K562 (cell line): ENCODE measurements around the gene MPRIP. TPM values are rescaled to one million over a fixed set of nuclear protein-coding genes. Genes with fewer than 3 reads are reported as not detected.
A peak's percentile ranks its signal among the peaks of the same experiment; 100 is the strongest.

Experiments used
- ATAC-seq: fragments of 200-7000 bp; cut with Tn5 transposase; 3 replicates; pipeline ENCODE4 v1.9.1; 2020; ENCODE audit warnings: moderate library complexity
- BruUV-seq: library from RNA; stranded (reverse); fragments of 400-500 nt; replicated peaks from 2 replicates; lab custom pipeline; 2021; lab: Mats Ljungman, UMichigan
- CTCF ChIA-PET: fragments of 300-600 bp; formaldehyde crosslinking; extraction: SDS; loops from one replicate; lab custom pipeline; 2021; ENCODE audit warnings: low intra/inter-chr PET ratio; lab: Yijun Ruan, JAX
- POLR2A ChIA-PET: fragments of 300-600, 350-650 bp; sonication (Branson Sonifier 250); formaldehyde crosslinking; extraction: SDS; loops from one replicate; lab custom pipeline; 2021; ENCODE audit warnings: antibody characterized with exemption, inconsistent platforms; lab: Yijun Ruan, JAX
- DNase-seq, 4 experiments: peaks; one replicate each; pipeline versions ENCODE4 v3.0.0 to v3.0.0-alpha.2; 2011 to 2018; ENCODE audit warnings: low spot score in 3 of 4, mixed read lengths in 3 of 4; ENCODE audit errors: extremely low read depth in 1 of 4
- FAIRE-seq: peaks from 2 replicates; lab custom pipeline; 2011; peaks lifted over from hg19 to GRCh38; lab: Jason Lieb, UNC
- H2AFZ ChIP-seq: 2 replicates; pipeline ENCODE4 v1.6.0; 2011; ENCODE audit warnings: low read depth, low read length, control low read depth, inconsistent platforms
- H3K27ac ChIP-seq: fragments of 200-600 bp; 3 replicates; pipeline ENCODE4 v1.8.0; 2011; ENCODE audit warnings: low read depth, mild to moderate bottlenecking, control low read depth, inconsistent platforms, low read length, moderate library complexity, mixed read lengths; ENCODE audit errors: extremely low read depth
- H3K27me3 ChIP-seq, 2 experiments: fragments of 300-600 bp in 1 of 2; 2 replicates in 1 of 2; 3 replicates in 1 of 2; pipeline versions ENCODE4 v1.6.0 to v1.8.0; 2011; ENCODE audit warnings: inconsistent platforms in 2 of 2, low read length in 2 of 2, mild to moderate bottlenecking in 1 of 2, mixed read lengths in 1 of 2, moderate library complexity in 1 of 2; ENCODE audit not compliant: control insufficient read depth in 2 of 2, insufficient read depth in 2 of 2
- H3K36me3 ChIP-seq: fragments of 300-600 bp; 3 replicates; pipeline ENCODE4 v1.8.0; 2011; ENCODE audit warnings: mild to moderate bottlenecking, low read length, inconsistent platforms; ENCODE audit not compliant: control insufficient read depth, insufficient read depth
- H3K4me1 ChIP-seq, 2 experiments: fragments of 200-600 bp in 1 of 2; replicated peaks in 1 of 2; 2 replicates in 1 of 2; 3 replicates in 1 of 2; pipeline versions ENCODE4 v1.5.1 to v1.8.0; 2011; ENCODE audit warnings: inconsistent platforms in 2 of 2, low read length in 2 of 2, mild to moderate bottlenecking in 1 of 2, mixed read lengths in 1 of 2, moderate library complexity in 1 of 2; ENCODE audit not compliant: control insufficient read depth in 2 of 2, insufficient read depth in 2 of 2
- H3K4me2 ChIP-seq: 2 replicates; pipeline ENCODE4 v1.6.1; 2011; ENCODE audit warnings: low read length, control low read depth, inconsistent platforms, mixed read lengths; ENCODE audit not compliant: insufficient read depth
- H3K4me3 ChIP-seq: fragments of 200-600 bp; sonication (generic), shearing (Covaris generic); 2 replicates; pipeline ENCODE4 v1.5.1; 2016; ENCODE audit warnings: control low read depth, inconsistent platforms
- H3K79me2 ChIP-seq: fragments of 200-600 bp; 3 replicates; pipeline ENCODE4 v1.8.0; 2011; ENCODE audit warnings: low read length, inconsistent platforms; ENCODE audit not compliant: control insufficient read depth, insufficient read depth
- H3K9ac ChIP-seq, 2 experiments: 2 replicates each; pipeline versions ENCODE4 v1.6.0 to v1.6.1; 2011; ENCODE audit warnings: low read depth in 2 of 2, low read length in 2 of 2, control low read depth in 1 of 2, inconsistent platforms in 1 of 2, mild to moderate bottlenecking in 1 of 2, mixed read lengths in 1 of 2; ENCODE audit not compliant: insufficient read depth in 1 of 2
- H3K9me1 ChIP-seq: one replicate; pipeline ENCODE4 v1.6.0; 2011; ENCODE audit warnings: inconsistent platforms, mild to moderate bottlenecking, low read length, moderate library complexity; ENCODE audit not compliant: control insufficient read depth, insufficient read depth
- H3K9me3 ChIP-seq: replicated peaks from 2 replicates; pipeline ENCODE4 v1.5.1; 2011; ENCODE audit warnings: low read depth, low read length, inconsistent platforms; ENCODE audit not compliant: control insufficient read depth, insufficient read depth
- H4K20me1 ChIP-seq: replicated peaks from 2 replicates; pipeline ENCODE4 v1.6.1; 2011; ENCODE audit warnings: low read length, inconsistent platforms, mixed read lengths; ENCODE audit not compliant: control insufficient read depth, insufficient read depth
- BRF2 ChIP-seq: IDR thresholded peaks from 3 replicates; pipeline ENCODE4 v1.6.1; 2011; ENCODE audit warnings: borderline replicate concordance, mild to moderate bottlenecking; ENCODE audit not compliant: insufficient read length, insufficient read depth
- ELK3 ChIP-seq: fragments of 450-650 bp; formaldehyde crosslinking; IDR thresholded peaks from 2 replicates; pipeline ENCODE4 v1.4.0; 2020; ENCODE audit warnings: mild to moderate bottlenecking
- HIVEP1 ChIP-seq: fragments of 250-450 bp; sonication (Bioruptor Pico); IDR thresholded peaks from 2 replicates; pipeline ENCODE4 v1.4.0; 2020; ENCODE audit warnings: mild to moderate bottlenecking
- NUFIP1 ChIP-seq: fragments of 450-650 bp; IDR thresholded peaks from 2 replicates; pipeline ENCODE4 v1.6.1; 2018; ENCODE audit not compliant: partially characterized antibody
- PPARD ChIP-seq: fragments of 250-450 bp; sonication (Bioruptor Pico); IDR thresholded peaks from 2 replicates; pipeline ENCODE4 v1.8.0; 2022; ENCODE audit warnings: inconsistent platforms, mild to moderate bottlenecking, moderate library complexity
- RBM25 ChIP-seq: fragments of 200-400 bp; formaldehyde crosslinking; IDR thresholded peaks from 2 replicates; pipeline ENCODE4 v1.6.1; 2018; ENCODE audit warnings: low read length, low read depth, moderate library complexity; ENCODE audit not compliant: severe bottlenecking
- SRSF9 ChIP-seq: fragments of 200-400 bp; formaldehyde crosslinking; IDR thresholded peaks from 2 replicates; pipeline ENCODE4 v1.6.1; 2017; ENCODE audit warnings: low read depth, low read length, borderline replicate concordance
- VEZF1 ChIP-seq: fragments of 200-800 bp; sonication (Bioruptor generic); IDR thresholded peaks from 2 replicates; pipeline ENCODE4 v1.6.1; 2017; ENCODE audit warnings: missing genetic modification characterization, missing compliant biosample characterization
- ZNF316 ChIP-seq: fragments of 450-650 bp; IDR thresholded peaks from 2 replicates; pipeline ENCODE4 v1.6.1; 2016
- WGBS: fragments of 100-300 bp; shearing (Covaris generic); methylation state at CpG from one replicate; pipeline ENCODE4 v1.1.6; 2016; ENCODE audit warnings: low coverage, mixed read lengths; ENCODE audit not compliant: insufficient coverage; ENCODE audit errors: missing lambda C conversion rate; 5-methylcytosine and 5-hydroxymethylcytosine counted together
- in situ Hi-C: fragments of 300-500 bp; cut with MboI; formaldehyde crosslinking; loops from 4 replicates; pipeline ENCODE4 v1.15.0; 2018; ENCODE audit warnings: inconsistent platforms, mixed read lengths
- intact Hi-C: fragments of 100-400 bp; cut with micrococcal nuclease; formaldehyde crosslinking; loops from 2 replicates; pipeline ENCODE4 v1.14.2; 2022
- polyA plus RNA-seq, 8 experiments: library from polyadenylated mRNA; depleted of rRNA in 4 of 8; stranded (reverse) in 5 of 8; unstranded in 3 of 8; fragments of >200 nt; fragmentation: Nextera tagmentation in 2 of 8; fragmentation: Illumina TruSeq in 1 of 8; extraction: Ambion mirVana in 2 of 8; extraction: Trizol in 1 of 8; gene quantifications; 2 replicates each; pipeline versions ENCODE4 v1.2.1 to v1.2.3, GENCODE V29; 2011 to 2014; ENCODE audit warnings: inconsistent platforms in 1 of 8, missing spikeins in 1 of 8
- total RNA-seq, 7 experiments: library from RNA; depleted of rRNA in 6 of 7; stranded (reverse); fragments of >200 nt in 6 of 7; fragmentation: Illumina TruSeq in 2 of 7; extraction: Trizol in 2 of 7; gene quantifications; 2 replicates each; pipeline versions ENCODE4 v1.2.1 to v1.2.3, GENCODE V29; 2011 to 2021; ENCODE audit warnings: low replicate concordance in 1 of 7

Gene MPRIP
- total and polyA plus RNA-seq, 9 of the 15 experiments (the other 6 are each of a cell fraction or from before 2014, with no cell fraction given) = 10.0 to 72.6 (median 30.1) TPM

- 37% methylated on average over 5 of the region's 8 CpGs for WGBS
- no peaks in the 10 kb centered on the region for H3K9me1 ChIP-seq
- no peak for TF ChIP-seq SRSF9
- peak; percentile 28 for TF ChIP-seq RBM25
- no peak for TF ChIP-seq HIVEP1 (CRISPR knock-in tag)
- intact Hi-C loops = no loop called here
- no peak overlapping the region for H3K9ac ChIP-seq
- ATAC-seq (no peak), DNase-seq (no peak), FAIRE-seq (no peak)
- H3K9me3 ChIP-seq = no peaks in the 10 kb centered on the region
- H3K27ac ChIP-seq = no peak overlapping the region
- H3K4me3 ChIP-seq = no peak overlapping the region
- H2AFZ ChIP-seq = no peak overlapping the region
- POLR2A ChIA-PET = interaction anchor here (0.6 to 0.7 kb wide), 2 partner anchors 522 to 615 kb away, joined by 3 to 5 read pairs; no protein-coding TSS in a partner anchor
- CTCF ChIA-PET = no interaction called here
- no peaks in the 10 kb centered on the region for H3K36me3 ChIP-seq
- H3K4me1 ChIP-seq = peaks cover 5 to 8% of the 10 kb centered on the region in 2 experiments; a peak in 4 of 5 replicates
- H3K27me3 ChIP-seq = no peaks in the 10 kb centered on the region
- H3K4me2 ChIP-seq = no peak overlapping the region
- in situ Hi-C loops = no loop called here
- H3K79me2 ChIP-seq = no peaks in the 10 kb centered on the region
- no TSS peak for BruUV-seq
- no peaks in the 10 kb centered on the region for H4K20me1 ChIP-seq
Observed at GRCh38 chr17:17017343-17018014, 24.8 kb upstream of the MPRIP start.

- Histone ChIP-seq H3K9me3 (no peaks in the 10 kb centered on the region), H3K36me3 (no peaks in the 10 kb centered on the region), H3K27ac (no peak overlapping the region), H3K4me2 (no peak overlapping the region), H3K9ac (no peak overlapping the region), H3K4me3 (no peak overlapping the region), H4K20me1 (no peaks in the 10 kb centered on the region), H2AFZ (no peak overlapping the region), H3K79me2 (no peaks in the 10 kb centered on the region), H3K4me1 (peaks cover 5 to 8% of the 10 kb centered on the region in 2 experiments; a peak in 4 of 5 replicates), H3K27me3 (no peaks in the 10 kb centered on the region), H3K9me1 (no peaks in the 10 kb centered on the region)
- DNase-seq = no peak
- ATAC-seq = no peak
- in situ Hi-C loops = no loop called here
- no peak for TF ChIP-seq ELK3 (CRISPR knock-in tag)
- TF ChIP-seq VEZF1 (CRISPR knock-in tag) = no peak
- TF ChIP-seq ZNF316 = 0 out of 2 replicates have a peak, but pooled peaks have one; percentile 19
- TF ChIP-seq PPARD (CRISPR knock-in tag) = no peak
- no peak for TF ChIP-seq BRF2
- TF ChIP-seq NUFIP1 = no peak
- ChIA-PET CTCF (no interaction called here), POLR2A (interaction anchor here (0.6 to 0.7 kb wide), 2 partner anchors 521 to 598 kb away, joined by 3 to 5 read pairs; no protein-coding TSS in a partner anchor)
- FAIRE-seq = no peak
- WGBS = 27% methylated on average over 6 of the region's 11 CpGs
- BruUV-seq = no TSS peak
- intact Hi-C loops = no loop called here
Observed at GRCh38 chr17:17018021-17018441, 24.2 kb upstream of the MPRIP start.
